Measurements from ENCODE around the gene GPHA2.

Gene GPHA2

GRCh38 chr11:64902102-64902900 lies 33.4 kb downstream of the GPHA2 start:
- DNase-seq = no peak
- Histone ChIP-seq H3K36me3 (ENCODE audit: control insufficient read depth, insufficient read depth, low read length) (peaks cover 59% of the 10 kb centered on the region), H3K27ac (ENCODE audit: insufficient read depth, low read length, poor library complexity, severe bottlenecking) (no peak overlapping the region), H3K4me3 (ENCODE audit: insufficient read depth, low read depth, low read length, poor library complexity, severe bottlenecking) (no peak overlapping the region), H3K4me1 (ENCODE audit: control insufficient read depth, insufficient read depth, low read length, poor library complexity, severe bottlenecking) (peaks cover 14% of the 10 kb centered on the region), H3K27me3 (replicated peaks; ENCODE audit: control insufficient read depth, insufficient read depth, low read length, poor library complexity, severe bottlenecking) (no peaks in the 10 kb centered on the region), H3K9me3 (ENCODE audit: control insufficient read depth, low read length) (no peaks in the 10 kb centered on the region)

DNA sequence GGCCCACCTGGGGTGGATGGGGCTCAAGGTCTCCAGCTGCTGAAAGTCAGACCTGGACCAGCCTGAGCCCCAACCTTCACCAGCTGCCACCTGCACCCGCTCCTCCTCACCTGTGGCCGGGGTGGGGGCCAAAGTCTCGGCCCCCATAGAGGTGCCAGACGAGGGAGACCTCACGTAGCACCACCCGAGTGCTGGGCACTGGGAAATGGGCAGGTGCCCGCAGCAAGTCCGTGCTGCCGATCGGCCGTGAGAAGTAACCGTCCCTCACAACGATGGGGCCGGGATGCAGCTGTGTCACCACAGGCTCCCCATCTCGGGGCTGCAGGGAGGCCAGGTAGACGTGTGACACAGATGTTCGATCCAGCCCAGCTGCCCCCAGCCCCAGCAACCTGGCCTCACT lies 34.9 kb downstream of the GPHA2 start:
- H3K4me3 ChIP-seq (ENCODE audit: insufficient read depth, low read depth, low read length, poor library complexity, severe bottlenecking) = no peak overlapping the region
- H3K4me1 ChIP-seq (ENCODE audit: control insufficient read depth, insufficient read depth, low read length, poor library complexity, severe bottlenecking) = peaks cover 14% of the 10 kb centered on the region
- H3K36me3 ChIP-seq (ENCODE audit: control insufficient read depth, insufficient read depth, low read length) = peaks cover 52% of the 10 kb centered on the region
- no peaks in the 10 kb centered on the region for H3K9me3 ChIP-seq (ENCODE audit: control insufficient read depth, low read length)
- peak overlapping the region; percentile 79 for H3K27ac ChIP-seq (ENCODE audit: insufficient read depth, low read length, poor library complexity, severe bottlenecking)
- no peaks in the 10 kb centered on the region for H3K27me3 ChIP-seq (replicated peaks; ENCODE audit: control insufficient read depth, insufficient read depth, low read length, poor library complexity, severe bottlenecking)
- DNase-seq = no peak

DNA sequence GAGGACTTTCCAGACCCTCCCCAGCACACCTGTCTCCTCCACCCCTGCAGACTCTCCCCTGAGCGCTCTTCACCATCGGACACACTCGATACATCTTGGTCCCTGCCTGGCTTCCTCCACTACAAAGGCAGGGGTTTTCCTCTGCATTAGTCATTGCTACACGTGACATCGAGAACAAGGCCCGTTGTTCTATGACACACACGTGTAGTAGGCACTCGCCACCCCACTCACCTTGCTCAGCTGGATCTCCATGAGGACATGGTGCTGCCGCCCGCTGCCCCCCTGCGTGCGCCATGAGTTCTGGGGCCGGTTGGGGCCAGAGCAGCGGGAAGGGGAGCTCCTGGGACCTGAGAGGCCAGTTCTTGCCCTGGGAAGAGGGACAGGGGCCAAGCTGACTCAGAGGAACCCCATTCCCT lies 35.4 kb downstream of the GPHA2 start:
- H3K27me3 ChIP-seq (replicated peaks; ENCODE audit: control insufficient read depth, insufficient read depth, low read length, poor library complexity, severe bottlenecking) = no peaks in the 10 kb centered on the region
- peak; percentile 70 to 76 (median 73) for DNase-seq
- H3K27ac ChIP-seq (ENCODE audit: insufficient read depth, low read length, poor library complexity, severe bottlenecking) = peak overlapping the region; percentile 79
- peaks cover 14% of the 10 kb centered on the region for H3K4me1 ChIP-seq (ENCODE audit: control insufficient read depth, insufficient read depth, low read length, poor library complexity, severe bottlenecking)
- H3K36me3 ChIP-seq (ENCODE audit: control insufficient read depth, insufficient read depth, low read length) = peaks cover 47% of the 10 kb centered on the region
- no peak overlapping the region for H3K4me3 ChIP-seq (ENCODE audit: insufficient read depth, low read depth, low read length, poor library complexity, severe bottlenecking)
- H3K9me3 ChIP-seq (ENCODE audit: control insufficient read depth, low read length) = no peaks in the 10 kb centered on the region

- Histone ChIP-seq H3K27ac (ENCODE audit: insufficient read depth, low read length, poor library complexity, severe bottlenecking) (no peak overlapping the region), H3K4me1 (ENCODE audit: control insufficient read depth, insufficient read depth, low read length, poor library complexity, severe bottlenecking) (peaks cover 14% of the 10 kb centered on the region), H3K36me3 (ENCODE audit: control insufficient read depth, insufficient read depth, low read length) (peaks cover 48% of the 10 kb centered on the region), H3K4me3 (ENCODE audit: insufficient read depth, low read depth, low read length, poor library complexity, severe bottlenecking) (no peak overlapping the region), H3K27me3 (replicated peaks; ENCODE audit: control insufficient read depth, insufficient read depth, low read length, poor library complexity, severe bottlenecking) (no peaks in the 10 kb centered on the region), H3K9me3 (ENCODE audit: control insufficient read depth, low read length) (no peaks in the 10 kb centered on the region)
- no peak for DNase-seq
Measured at GRCh38 chr11:64898541-64898940, 37.2 kb downstream of the GPHA2 start.

GRCh38 chr11:64898076-64898445 lies 37.6 kb downstream of the GPHA2 start:
- H3K36me3 ChIP-seq (ENCODE audit: control insufficient read depth, insufficient read depth, low read length) = peaks cover 43% of the 10 kb centered on the region
- no peak for DNase-seq
- no peak overlapping the region for H3K4me3 ChIP-seq (ENCODE audit: insufficient read depth, low read depth, low read length, poor library complexity, severe bottlenecking)
- no peaks in the 10 kb centered on the region for H3K27me3 ChIP-seq (replicated peaks; ENCODE audit: control insufficient read depth, insufficient read depth, low read length, poor library complexity, severe bottlenecking)
- H3K4me1 ChIP-seq (ENCODE audit: control insufficient read depth, insufficient read depth, low read length, poor library complexity, severe bottlenecking) = peaks cover 14% of the 10 kb centered on the region
- H3K27ac ChIP-seq (ENCODE audit: insufficient read depth, low read length, poor library complexity, severe bottlenecking) = no peak overlapping the region
- no peaks in the 10 kb centered on the region for H3K9me3 ChIP-seq (ENCODE audit: control insufficient read depth, low read length)

- no peaks in the 10 kb centered on the region for H3K9me3 ChIP-seq (ENCODE audit: control insufficient read depth, low read length)
- H3K27me3 ChIP-seq (replicated peaks; ENCODE audit: control insufficient read depth, insufficient read depth, low read length, poor library complexity, severe bottlenecking) = no peaks in the 10 kb centered on the region
- H3K4me3 ChIP-seq (ENCODE audit: insufficient read depth, low read depth, low read length, poor library complexity, severe bottlenecking) = no peak overlapping the region
- peaks cover 14% of the 10 kb centered on the region for H3K4me1 ChIP-seq (ENCODE audit: control insufficient read depth, insufficient read depth, low read length, poor library complexity, severe bottlenecking)
- no peak for DNase-seq
- peaks cover 40% of the 10 kb centered on the region for H3K36me3 ChIP-seq (ENCODE audit: control insufficient read depth, insufficient read depth, low read length)
- no peak overlapping the region for H3K27ac ChIP-seq (ENCODE audit: insufficient read depth, low read length, poor library complexity, severe bottlenecking)
Measured at GRCh38 chr11:64897381-64898075, 38.2 kb downstream of the GPHA2 start.

DNA sequence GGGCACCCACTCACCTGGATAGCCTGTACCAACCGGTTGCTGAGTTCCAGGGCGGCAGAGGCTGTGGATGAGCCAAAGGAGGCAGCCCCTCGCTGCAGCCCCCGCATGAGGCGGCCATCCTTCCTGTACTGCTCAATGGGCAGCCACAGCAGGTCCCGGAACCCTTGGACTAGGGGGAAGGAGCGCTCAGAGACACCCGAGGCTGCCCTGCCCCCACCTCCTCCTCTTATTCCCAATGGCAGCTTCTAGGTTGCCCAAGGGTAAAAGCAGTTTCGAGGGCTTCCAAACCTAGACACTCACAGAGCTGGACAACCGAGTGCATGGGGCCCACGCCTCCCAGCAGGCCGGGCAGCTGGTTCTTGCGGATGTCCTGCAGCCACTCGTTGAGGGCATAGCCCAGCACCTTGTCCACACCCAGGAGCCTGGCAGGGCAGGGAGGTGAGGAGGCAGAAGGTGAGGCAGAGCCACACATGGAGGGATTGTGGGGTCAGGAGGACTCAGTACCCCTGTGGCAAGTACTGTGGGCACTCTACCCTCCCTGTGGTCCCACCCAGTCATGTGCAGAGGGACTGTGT lies 39.2 kb downstream of the GPHA2 start:
- H3K27ac ChIP-seq (ENCODE audit: insufficient read depth, low read length, poor library complexity, severe bottlenecking) = no peak overlapping the region
- no peak for DNase-seq
- H3K27me3 ChIP-seq (replicated peaks; ENCODE audit: control insufficient read depth, insufficient read depth, low read length, poor library complexity, severe bottlenecking) = no peaks in the 10 kb centered on the region
- H3K4me1 ChIP-seq (ENCODE audit: control insufficient read depth, insufficient read depth, low read length, poor library complexity, severe bottlenecking) = peaks cover 14% of the 10 kb centered on the region
- no peak overlapping the region for H3K4me3 ChIP-seq (ENCODE audit: insufficient read depth, low read depth, low read length, poor library complexity, severe bottlenecking)
- no peaks in the 10 kb centered on the region for H3K9me3 ChIP-seq (ENCODE audit: control insufficient read depth, low read length)
- peaks cover 34% of the 10 kb centered on the region for H3K36me3 ChIP-seq (ENCODE audit: control insufficient read depth, insufficient read depth, low read length)

GRCh38 chr11:64894812-64895452 lies 40.8 kb downstream of the GPHA2 start:
- H3K36me3 ChIP-seq (ENCODE audit: control insufficient read depth, insufficient read depth, low read length) = peaks cover 30% of the 10 kb centered on the region
- no peak overlapping the region for H3K4me3 ChIP-seq (ENCODE audit: insufficient read depth, low read depth, low read length, poor library complexity, severe bottlenecking)
- H3K9me3 ChIP-seq (ENCODE audit: control insufficient read depth, low read length) = no peaks in the 10 kb centered on the region
- H3K4me1 ChIP-seq (ENCODE audit: control insufficient read depth, insufficient read depth, low read length, poor library complexity, severe bottlenecking) = peaks cover 5% of the 10 kb centered on the region
- H3K27ac ChIP-seq (ENCODE audit: insufficient read depth, low read length, poor library complexity, severe bottlenecking) = no peak overlapping the region
- DNase-seq = no peak
- no peaks in the 10 kb centered on the region for H3K27me3 ChIP-seq (replicated peaks; ENCODE audit: control insufficient read depth, insufficient read depth, low read length, poor library complexity, severe bottlenecking)

GRCh38 chr11:64894070-64894811 lies 41.5 kb downstream of the GPHA2 start:
- no peak overlapping the region for H3K27ac ChIP-seq (ENCODE audit: insufficient read depth, low read length, poor library complexity, severe bottlenecking)
- no peak overlapping the region for H3K4me3 ChIP-seq (ENCODE audit: insufficient read depth, low read depth, low read length, poor library complexity, severe bottlenecking)
- H3K36me3 ChIP-seq (ENCODE audit: control insufficient read depth, insufficient read depth, low read length) = peaks cover 30% of the 10 kb centered on the region
- no peaks in the 10 kb centered on the region for H3K4me1 ChIP-seq (ENCODE audit: control insufficient read depth, insufficient read depth, low read length, poor library complexity, severe bottlenecking)
- DNase-seq = peak; percentile 71 to 83 (median 81)
- no peaks in the 10 kb centered on the region for H3K9me3 ChIP-seq (ENCODE audit: control insufficient read depth, low read length)
- no peaks in the 10 kb centered on the region for H3K27me3 ChIP-seq (replicated peaks; ENCODE audit: control insufficient read depth, insufficient read depth, low read length, poor library complexity, severe bottlenecking)

Measured in effector memory CD4-positive, alpha-beta T cell (primary cell).